IPS-20b (cell line): ENCODE results near the gene UNC5B.
A peak's percentile ranks its signal among the peaks of the same experiment; 100 is the strongest.
"Not testable (repeated sequence)": the region's sequence is repeated elsewhere in the genome, so short reads cannot be mapped to it uniquely, and the experiment has no call there.

Experiments used
- H3K27ac ChIP-seq: one replicate; pipeline ENCODE4 v1.5.1; 2013; ENCODE audit warnings: low read length
- H3K27me3 ChIP-seq: 2 replicates; pipeline ENCODE4 v1.6.1; 2013; ENCODE audit warnings: mild to moderate bottlenecking, low read length, inconsistent platforms; ENCODE audit not compliant: insufficient read depth
- H3K36me3 ChIP-seq: 2 replicates; pipeline ENCODE4 v1.6.1; 2013; ENCODE audit warnings: low read depth, mild to moderate bottlenecking, inconsistent platforms, low read length, moderate library complexity; ENCODE audit not compliant: insufficient read depth
- H3K4me1 ChIP-seq: 2 replicates; pipeline ENCODE4 v1.6.1; 2013; ENCODE audit warnings: mild to moderate bottlenecking, control low read depth, inconsistent platforms, low read length, moderate library complexity; ENCODE audit not compliant: insufficient read depth
- H3K4me3 ChIP-seq: 2 replicates; pipeline ENCODE4 v1.5.1; 2013; ENCODE audit warnings: mild to moderate bottlenecking, low read length, inconsistent platforms
- H3K9ac ChIP-seq: 2 replicates; pipeline ENCODE4 v1.6.1; 2013; ENCODE audit warnings: low read depth, mild to moderate bottlenecking, inconsistent platforms, low read length, moderate library complexity
- H3K9me3 ChIP-seq: 2 replicates; pipeline ENCODE4 v1.6.1; 2013; ENCODE audit warnings: mild to moderate bottlenecking, low read depth, low read length, inconsistent platforms; ENCODE audit not compliant: insufficient read depth

The UNC5B gene

DNA sequence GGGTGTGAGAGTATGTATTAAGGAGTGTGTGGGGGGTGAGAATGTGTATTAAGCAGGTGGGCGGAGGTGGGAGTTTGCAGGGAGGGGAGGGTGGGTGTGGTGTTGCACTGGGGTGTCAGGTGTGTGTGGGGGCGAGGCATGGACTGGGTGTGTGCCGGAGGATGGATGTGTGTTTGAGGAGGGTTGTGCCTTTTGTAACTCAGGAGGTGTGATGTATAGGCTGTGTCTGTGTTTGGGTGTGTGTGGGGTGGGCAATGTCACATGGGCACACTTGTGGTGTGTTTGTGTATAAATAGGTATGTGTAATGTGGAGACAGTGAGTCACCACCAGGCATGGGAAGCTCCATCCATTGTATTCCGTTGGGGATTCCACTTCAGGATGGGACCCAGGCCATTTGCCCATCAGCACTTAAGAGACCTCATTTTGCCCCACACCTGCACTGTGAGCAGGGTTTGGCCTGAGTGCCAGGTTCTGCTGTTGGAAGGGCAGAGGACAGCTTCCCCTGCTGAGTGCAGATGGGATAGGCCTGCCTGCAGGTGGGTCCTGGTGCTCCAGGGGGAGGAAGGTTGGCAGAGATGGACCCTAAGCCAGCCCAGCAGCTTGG, 5.8 kb downstream of the UNC5B start:
- Histone ChIP-seq H3K9ac (peak overlapping the region; percentile 75; the same call in 1 of the 2 replicates), H3K36me3 (no peaks in the 10 kb centered on the region), H3K27ac (no peak overlapping the region), H3K4me3 (peak overlapping the region; percentile 81), H3K4me1 (peaks cover 53% of the 10 kb centered on the region), H3K27me3 (peaks cover 38% of the 10 kb centered on the region), H3K9me3 (no peaks in the 10 kb centered on the region)

DNA sequence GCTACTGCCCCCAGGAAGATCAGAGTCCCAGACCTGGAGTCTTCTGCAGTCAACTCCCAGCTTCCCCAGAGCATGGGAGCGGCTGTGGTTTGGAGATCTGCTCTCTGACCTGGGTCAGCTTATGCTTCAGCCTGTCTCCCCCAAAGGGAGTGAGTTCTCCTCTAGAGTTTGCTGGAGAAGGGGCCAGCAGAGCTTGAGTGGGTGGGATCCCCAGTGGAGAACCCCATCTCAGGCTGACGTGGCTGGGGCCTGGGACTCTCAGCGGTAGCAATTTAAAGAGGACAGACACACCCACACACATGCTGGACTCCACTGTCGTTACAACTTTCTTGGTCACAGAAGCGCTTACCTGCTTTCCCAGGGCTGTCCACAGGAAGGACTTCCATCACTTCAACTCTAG, 6.3 kb downstream of the UNC5B start:
- H3K4me1 ChIP-seq, result peaks cover 53% of the 10 kb centered on the region
- no peaks in the 10 kb centered on the region for H3K36me3 ChIP-seq
- no peaks in the 10 kb centered on the region for H3K9me3 ChIP-seq
- peak overlapping the region; percentile 75; the same call in 1 of the 2 replicates for H3K9ac ChIP-seq
- peaks cover 33% of the 10 kb centered on the region for H3K27me3 ChIP-seq
- H3K4me3 ChIP-seq, result peak overlapping the region; percentile 81; the same call in 1 of the 2 replicates
- H3K27ac ChIP-seq, result no peak overlapping the region

DNA sequence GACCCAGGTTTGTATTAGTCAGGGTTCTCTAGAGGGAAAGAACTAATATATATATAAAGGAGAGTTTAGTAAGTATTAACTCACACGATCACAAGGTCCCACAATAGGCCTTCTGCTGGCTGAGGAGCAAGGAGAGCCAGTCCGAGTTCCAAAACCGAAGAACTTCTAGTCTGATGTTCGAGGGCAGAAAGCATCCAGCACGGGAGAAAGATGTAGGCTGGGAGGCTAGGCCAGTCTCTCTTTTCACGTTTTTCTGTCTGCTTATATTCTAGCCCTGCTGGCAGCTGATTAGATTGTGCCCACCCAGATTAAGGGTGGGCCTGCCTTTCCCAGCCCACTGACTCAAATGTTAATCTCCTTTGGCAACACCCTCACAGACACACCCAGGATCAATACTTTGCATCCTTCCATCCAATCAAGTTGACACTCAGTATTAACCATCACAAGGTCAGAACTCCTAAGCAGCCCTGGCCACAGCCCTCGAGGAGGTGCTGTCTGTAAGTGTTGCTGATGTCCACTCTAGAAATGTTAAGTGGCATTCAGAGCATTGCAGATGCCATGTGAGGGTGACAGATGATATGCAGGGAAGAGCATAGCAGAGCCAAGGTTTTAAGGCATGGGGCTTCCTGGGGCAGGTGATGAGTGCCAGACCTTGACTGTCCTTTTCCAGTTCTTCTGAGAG, 7.0 kb downstream of the UNC5B start:
- H3K4me3 ChIP-seq, result not testable (repeated sequence)
- H3K4me1 ChIP-seq, result peaks cover 50% of the 10 kb centered on the region

DNA sequence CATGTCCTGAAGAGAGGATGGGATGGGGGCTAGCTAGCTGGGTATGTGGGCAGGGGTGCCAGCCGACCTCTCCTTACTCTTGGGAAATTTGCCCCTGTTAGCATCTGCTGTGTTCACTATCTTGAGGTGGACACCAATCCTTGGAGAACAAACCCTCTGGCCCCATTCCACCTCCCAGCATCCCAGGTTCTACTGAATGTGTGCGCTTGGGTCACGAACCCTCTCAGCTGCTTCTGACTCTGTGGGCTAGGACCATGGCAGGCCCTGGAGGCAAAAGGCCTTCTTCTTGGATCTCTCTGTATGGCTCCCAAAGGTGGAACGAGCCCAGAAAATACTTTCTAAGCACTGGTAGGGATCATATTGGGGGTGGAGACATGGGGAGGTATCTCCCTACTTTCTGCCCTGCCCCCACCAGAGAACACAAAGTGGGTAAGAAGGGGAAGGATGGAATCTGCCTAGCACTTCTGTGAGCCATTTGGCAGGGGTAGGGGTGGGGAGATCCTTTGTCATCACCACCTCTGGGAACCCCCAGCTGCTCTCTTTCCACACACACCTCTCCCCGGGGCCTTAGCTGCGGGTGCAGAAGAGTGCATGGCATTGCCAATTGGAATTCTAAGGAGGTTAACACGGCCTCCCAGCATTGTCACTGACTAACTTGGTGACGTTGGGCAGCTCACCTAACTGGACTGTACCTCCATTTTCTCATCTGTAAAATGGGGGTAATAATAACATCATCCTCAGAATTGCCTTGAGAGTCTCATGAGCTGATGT, 7.7 kb downstream of the UNC5B start:
- Histone ChIP-seq H3K4me1 (peaks cover 43% of the 10 kb centered on the region), H3K27me3 (peaks cover 18% of the 10 kb centered on the region), H3K4me3 (no peak overlapping the region), H3K27ac (no peak overlapping the region), H3K36me3 (no peaks in the 10 kb centered on the region), H3K9me3 (no peaks in the 10 kb centered on the region), H3K9ac (no peak overlapping the region)

More for the DNA sequence above, 7.0 kb downstream of the UNC5B start:
- H3K27ac ChIP-seq, H3K9me3 ChIP-seq, H3K9ac ChIP-seq, H3K36me3 ChIP-seq: not testable (repeated sequence)
- H3K27me3 ChIP-seq, result peaks cover 25% of the 10 kb centered on the region

DNA sequence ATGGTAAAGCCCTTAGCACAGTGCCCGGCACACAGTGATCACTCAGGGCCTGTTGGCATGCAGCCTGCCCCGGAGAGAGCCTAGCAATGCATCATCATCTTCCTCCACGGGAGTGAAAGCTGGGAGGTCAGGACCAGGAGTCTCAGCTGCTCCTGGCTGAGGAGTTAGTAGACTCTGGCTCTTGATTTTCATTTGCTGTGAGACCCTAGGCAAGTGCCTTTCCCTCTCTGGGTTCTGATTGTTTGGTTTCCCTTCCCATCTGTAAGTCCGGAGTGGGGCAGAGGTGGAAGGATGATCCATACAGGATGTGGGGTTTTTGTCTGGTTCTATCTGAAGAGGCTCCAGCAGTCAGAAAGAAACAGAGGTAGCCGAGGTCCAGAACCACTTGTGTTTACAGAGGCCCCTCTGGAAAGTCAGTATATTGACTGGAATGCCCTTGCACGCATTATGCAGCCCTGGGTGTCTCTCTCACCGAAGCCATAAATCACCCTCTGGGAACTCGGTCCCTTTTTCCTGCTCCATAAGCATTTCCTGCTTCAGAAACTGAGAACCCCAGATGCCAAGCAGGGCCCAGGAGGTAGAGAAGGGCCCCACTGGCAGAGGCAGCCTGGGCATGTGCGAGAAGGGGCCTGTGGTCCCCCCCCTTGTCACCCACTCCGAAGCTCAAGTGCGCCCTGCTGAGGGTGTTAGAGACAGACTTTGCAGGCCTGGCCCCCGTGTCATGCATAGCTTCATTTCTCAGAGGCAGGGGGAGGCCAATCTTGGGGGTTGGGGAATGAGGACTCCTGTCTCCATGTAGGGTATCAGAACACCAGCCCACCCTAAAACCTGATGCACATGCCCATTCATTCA, 8.5 kb downstream of the UNC5B start:
- Histone ChIP-seq H3K36me3 (no peaks in the 10 kb centered on the region), H3K9me3 (no peaks in the 10 kb centered on the region), H3K27me3 (peaks cover 11% of the 10 kb centered on the region), H3K4me1 (peaks cover 35% of the 10 kb centered on the region), H3K4me3 (no peak overlapping the region), H3K9ac (no peak overlapping the region), H3K27ac (no peak overlapping the region)

DNA sequence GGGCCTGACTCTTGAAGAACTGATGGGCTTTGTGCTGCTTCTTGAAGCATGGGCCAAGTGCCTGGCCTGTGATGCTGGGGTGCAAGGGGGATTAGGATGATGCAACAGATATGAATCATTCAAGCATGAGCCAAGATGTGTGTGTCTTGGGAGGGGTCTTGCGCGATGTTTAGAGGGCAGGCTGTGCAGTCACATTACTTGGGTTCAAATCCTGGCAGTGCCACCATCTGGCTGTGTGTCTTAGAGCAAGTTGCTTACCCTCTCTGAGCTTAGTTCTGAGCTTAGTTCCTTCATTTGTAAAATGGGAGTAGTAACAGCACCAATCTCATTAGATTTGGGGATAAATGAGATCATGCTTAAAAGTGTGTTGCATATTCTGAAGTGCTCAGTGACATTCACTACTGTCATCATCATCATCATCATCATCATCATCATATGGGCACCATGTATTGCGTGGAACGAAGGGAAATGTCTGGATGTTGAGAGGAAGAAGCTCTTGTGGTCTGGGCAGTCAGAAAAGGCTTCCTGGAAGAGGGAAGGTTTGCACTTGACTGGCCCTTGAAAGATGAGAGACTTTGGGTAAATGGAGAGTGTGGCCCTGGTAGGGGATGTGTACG, 9.3 kb downstream of the UNC5B start:
- Histone ChIP-seq H3K9me3 (no peaks in the 10 kb centered on the region), H3K36me3 (no peaks in the 10 kb centered on the region), H3K4me3 (no peak overlapping the region), H3K27ac (no peak overlapping the region), H3K4me1 (peaks cover 28% of the 10 kb centered on the region; the same call in 1 of the 2 replicates), H3K27me3 (peaks cover 8% of the 10 kb centered on the region), H3K9ac (no peak overlapping the region)

DNA sequence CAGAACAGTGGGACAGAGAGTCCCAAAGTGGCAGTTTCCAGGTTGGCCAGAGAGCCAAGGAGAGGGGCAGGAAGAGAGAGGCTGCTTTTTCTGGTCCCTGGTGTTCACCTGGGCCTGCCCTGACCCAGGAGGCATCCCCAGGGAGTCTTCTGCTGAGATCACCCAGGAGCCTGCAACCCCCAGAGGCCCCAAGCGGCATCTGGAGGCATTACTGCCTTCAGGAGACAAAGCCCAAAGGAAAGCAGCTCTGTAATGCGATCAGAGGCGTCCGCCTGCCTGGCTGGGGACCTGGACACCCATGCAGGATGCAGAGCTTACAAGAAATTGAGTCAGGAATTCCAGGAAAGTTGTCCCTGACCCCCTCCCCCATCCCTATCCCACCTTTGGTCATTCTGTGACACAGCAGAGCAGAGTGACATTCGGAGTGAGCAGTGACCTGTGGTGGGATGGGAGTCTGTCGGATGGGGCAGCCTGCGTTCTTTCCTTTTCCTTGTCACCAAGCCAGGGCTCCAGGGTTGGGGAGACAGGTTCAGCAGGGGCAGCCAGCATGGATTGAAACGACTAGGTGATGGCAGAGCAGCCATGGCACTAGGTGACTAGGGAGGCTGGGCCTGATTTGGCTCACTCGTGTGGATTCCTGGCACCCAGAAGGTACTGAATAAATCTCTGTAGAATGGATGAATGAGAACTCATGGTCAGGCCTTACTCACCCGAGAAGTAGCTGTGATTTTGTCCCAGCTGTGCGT, 10.4 kb downstream of the UNC5B start:
- no peaks in the 10 kb centered on the region for H3K36me3 ChIP-seq
- no peak overlapping the region; the same call in 1 of the 2 replicates for H3K9ac ChIP-seq
- H3K27ac ChIP-seq, result no peak overlapping the region
- H3K27me3 ChIP-seq, result peaks cover 8% of the 10 kb centered on the region
- peaks cover 27% of the 10 kb centered on the region; the same call in 1 of the 2 replicates for H3K4me1 ChIP-seq
- H3K9me3 ChIP-seq, result no peaks in the 10 kb centered on the region
- no peak overlapping the region for H3K4me3 ChIP-seq

DNA sequence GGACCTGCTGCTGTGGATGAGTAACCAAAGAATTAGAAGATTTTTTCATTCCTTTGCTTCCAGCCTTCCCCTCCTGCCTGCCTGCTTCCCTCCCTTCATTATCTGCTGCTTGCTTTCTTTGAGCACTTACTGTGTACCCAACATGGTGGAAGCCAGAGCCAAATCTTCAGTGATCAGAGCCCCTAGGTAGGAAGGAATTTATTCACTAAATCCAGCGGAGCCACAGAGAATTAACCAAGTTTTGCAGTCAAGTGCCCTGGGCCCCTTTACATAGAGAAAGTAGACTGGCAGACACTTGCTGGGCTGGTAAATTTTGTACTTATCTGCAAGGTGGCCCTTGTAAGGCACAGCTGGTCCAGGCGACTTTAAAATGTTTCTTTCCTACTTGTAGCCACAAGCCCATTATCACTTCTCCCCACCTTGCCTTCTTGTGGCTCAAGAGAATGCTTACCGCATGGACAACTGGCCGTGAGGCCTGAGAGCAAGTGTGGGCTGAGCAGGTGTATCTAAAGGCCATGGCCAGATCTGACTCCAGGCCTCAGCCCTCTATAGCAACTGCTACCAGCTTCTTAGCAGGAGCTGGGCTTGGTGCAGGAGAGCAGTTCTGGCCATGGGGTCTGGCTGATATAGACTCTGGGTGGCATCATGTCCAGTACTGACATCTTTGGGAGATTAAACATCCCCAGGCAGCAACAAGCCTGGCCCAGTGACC, 11.1 kb downstream of the UNC5B start:
- Histone ChIP-seq H3K27ac (no peak overlapping the region), H3K36me3 (no peaks in the 10 kb centered on the region), H3K4me3 (no peak overlapping the region), H3K9ac (no peak overlapping the region; the same call in 1 of the 2 replicates), H3K4me1 (peaks cover 21% of the 10 kb centered on the region; the same call in 1 of the 2 replicates), H3K9me3 (no peaks in the 10 kb centered on the region), H3K27me3 (peaks cover 6% of the 10 kb centered on the region)

DNA sequence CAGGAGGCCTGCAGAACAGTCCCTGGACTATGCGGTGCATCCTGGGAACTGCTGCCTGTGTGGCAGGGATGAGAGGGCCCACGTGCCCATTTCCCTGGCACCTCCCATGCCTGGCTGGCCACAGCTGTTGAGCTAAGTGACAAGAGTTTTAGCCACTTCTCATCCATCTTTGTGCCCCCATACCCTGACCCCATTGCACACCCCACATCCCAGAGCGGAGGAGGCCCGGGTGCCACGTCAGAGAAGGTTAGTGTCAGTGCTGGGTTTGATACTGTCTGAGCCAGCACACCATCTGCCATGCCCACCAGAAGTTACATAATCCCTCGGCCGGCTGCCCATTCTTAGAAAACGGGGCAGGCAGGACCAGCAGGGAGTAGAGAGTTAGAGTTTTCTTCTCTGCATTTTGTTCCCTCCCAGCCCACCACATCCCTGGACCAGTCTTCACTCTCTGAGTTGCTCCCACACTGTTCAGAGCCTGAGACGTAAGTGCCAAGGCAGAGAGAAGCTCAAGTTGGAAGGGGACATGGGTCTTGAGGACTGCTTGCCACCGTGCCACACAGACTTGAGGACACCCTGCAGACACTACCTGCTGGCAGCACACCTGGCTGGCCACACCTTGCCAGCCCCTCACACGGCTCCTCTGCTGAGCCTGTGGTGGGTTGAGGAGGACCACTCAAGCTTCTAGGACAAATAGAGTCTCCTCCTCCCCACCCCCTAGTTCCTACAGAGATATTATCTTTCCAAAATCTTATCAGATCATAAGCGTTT, 13.1 kb downstream of the UNC5B start:
- Histone ChIP-seq H3K36me3 (no peaks in the 10 kb centered on the region), H3K9ac (no peak overlapping the region), H3K4me3 (no peak overlapping the region), H3K4me1 (peaks cover 16% of the 10 kb centered on the region; the same call in 1 of the 2 replicates), H3K9me3 (no peaks in the 10 kb centered on the region), H3K27ac (no peak overlapping the region), H3K27me3 (no peaks in the 10 kb centered on the region)
